Astrocyte of the spinal cord (primary cell): ENCODE measurements around the gene FIBCD1.

Experiments used
- DNase-seq: peaks from one replicate; pipeline ENCODE4 v3.0.0; 2011; ENCODE audit warnings: low read depth, low spot score
- H3K4me3 ChIP-seq: 2 replicates; pipeline ENCODE4 v1.5.1; 2011; ENCODE audit warnings: low read depth, mild to moderate bottlenecking, low read length, moderate library complexity
- CTCF ChIP-seq: IDR thresholded peaks from 2 replicates; pipeline ENCODE4 v1.5.1; 2012; ENCODE audit warnings: low read depth, mild to moderate bottlenecking, low read length, inconsistent platforms
- in situ Hi-C: cut with HindIII; loops from 2 replicates; pipeline ENCODE4 v1.10.0; 2017; ENCODE audit warnings: low sequenced_read_pairs

The FIBCD1 gene

DNA sequence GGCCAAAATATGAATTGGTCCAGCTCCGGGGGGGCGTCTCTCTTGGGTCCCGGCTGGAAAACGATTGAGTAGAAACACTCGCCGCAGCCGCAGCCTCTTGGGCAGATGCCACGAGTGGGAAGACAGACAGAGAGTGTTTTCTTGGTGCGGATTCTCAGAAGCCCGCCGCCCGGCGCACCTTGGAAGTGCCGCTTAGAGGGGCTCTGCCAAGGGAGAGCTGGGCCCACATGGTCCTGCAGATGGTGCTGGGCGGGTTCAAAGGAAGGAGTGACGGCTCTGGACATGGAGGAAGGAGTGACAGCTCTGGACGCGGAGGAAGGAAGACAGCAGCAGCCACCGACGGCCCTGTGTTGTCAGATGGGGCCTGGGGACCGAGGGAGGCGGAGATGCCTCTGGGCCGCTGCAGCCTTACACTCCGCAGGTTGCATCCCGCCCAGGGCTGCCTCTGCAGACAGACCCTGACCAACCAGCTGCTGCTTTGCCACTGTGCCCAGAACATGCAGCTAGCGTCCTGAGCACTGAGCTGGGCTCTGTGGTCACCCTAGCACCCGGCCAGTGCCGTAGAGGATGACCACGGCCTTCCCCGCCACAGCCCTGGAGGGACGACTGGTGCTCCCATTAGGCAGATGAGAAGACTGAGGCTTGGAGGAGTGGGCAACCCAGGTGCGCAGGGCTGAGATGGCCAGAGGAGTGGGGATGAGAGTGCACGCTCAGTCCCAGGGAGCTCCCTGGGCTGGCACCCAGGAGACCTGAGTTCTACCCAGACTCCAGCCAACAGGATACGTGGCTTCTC is 21.7 kb downstream of the FIBCD1 start:
- TF ChIP-seq CTCF, result no peak
- H3K4me3 ChIP-seq, result no peak overlapping the region
- in situ Hi-C loops, result no loop called here
- DNase-seq, result no peak

GRCh38 chr9:130915096-130915447 is 24.0 kb downstream of the FIBCD1 start:
- in situ Hi-C loops, result no loop called here
- DNase-seq, result no peak
- no peak for TF ChIP-seq CTCF
- H3K4me3 ChIP-seq, result no peak overlapping the region

- TF ChIP-seq CTCF, result no peak
- H3K4me3 ChIP-seq, result no peak overlapping the region
- in situ Hi-C loops, result no loop called here
- no peak for DNase-seq
These were observed 24.5 kb downstream of the FIBCD1 start for GRCh38 chr9:130914417-130915095.

DNA sequence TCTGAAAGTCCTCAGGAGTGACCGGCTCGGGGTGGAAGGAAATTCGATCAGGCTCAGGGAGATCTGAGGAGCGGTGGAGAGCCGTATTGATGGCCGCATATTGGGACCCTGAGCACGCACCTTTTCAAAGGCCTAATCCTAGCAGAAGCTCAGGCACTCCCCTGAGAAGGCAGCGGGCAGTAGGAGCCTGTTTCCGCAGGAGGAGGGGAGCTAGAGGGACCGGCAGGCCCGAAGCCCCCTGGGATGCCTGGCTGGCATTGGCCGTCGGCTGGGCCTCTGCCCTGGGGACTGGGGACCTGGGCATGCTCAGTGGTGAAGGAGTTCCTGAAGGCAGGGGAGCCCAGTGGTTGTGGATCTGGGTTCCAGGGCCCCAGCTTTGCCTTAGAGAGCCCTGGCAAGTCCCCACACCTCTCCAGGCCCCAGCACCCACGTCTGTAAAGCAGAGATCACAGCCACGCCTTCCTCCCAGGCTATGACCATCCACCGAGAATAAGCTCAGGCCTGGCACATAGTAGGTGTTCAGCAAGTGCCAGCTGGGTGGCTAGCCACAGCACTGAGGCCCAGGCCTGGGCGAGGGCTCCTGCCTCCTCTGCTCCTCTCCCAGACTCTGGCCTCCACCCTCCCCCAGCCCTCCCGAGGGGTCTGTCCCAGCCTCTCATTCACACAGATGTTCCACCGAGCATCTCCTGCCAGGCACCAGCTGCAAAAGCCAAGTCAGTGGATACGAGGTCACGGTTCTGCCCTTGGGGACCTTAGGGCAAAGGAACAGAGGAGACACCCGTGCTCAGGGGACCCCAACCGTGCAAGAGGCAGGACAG is 25.2 kb downstream of the FIBCD1 start:
- no peak for TF ChIP-seq CTCF
- in situ Hi-C loops, result no loop called here
- no peak for DNase-seq
- H3K4me3 ChIP-seq, result no peak overlapping the region

- in situ Hi-C loops, result no loop called here
- H3K4me3 ChIP-seq, result no peak overlapping the region
- peak; percentile 61 for DNase-seq
- TF ChIP-seq CTCF, result no peak
These were observed 26.0 kb downstream of the FIBCD1 start for GRCh38 chr9:130912932-130913598.
